ENCODE data around the gene SRRT.

SRRT gene

GRCh38 chr7:100855515-100855914, 19.4 kb upstream of the SRRT start:
- DNase-seq (ENCODE audit: low read depth in 2 of 2) = no peak

- DNase-seq (ENCODE audit: low read depth in 2 of 2) = no peak
Observed at GRCh38 chr7:100856871-100857282, 18.0 kb upstream of the SRRT start.

GRCh38 chr7:100859856-100860255, 15.0 kb upstream of the SRRT start:
- DNase-seq (ENCODE audit: low read depth in 2 of 2) = no peak

GRCh38 chr7:100860702-100861615, 13.9 kb upstream of the SRRT start:
- DNase-seq (ENCODE audit: low read depth in 2 of 2) = no peak

- no peak for DNase-seq (ENCODE audit: low read depth in 2 of 2)
Observed at GRCh38 chr7:100861616-100861985, 13.3 kb upstream of the SRRT start.

- DNase-seq (ENCODE audit: low read depth in 2 of 2) = no peak
Observed at GRCh38 chr7:100863406-100863950, 11.4 kb upstream of the SRRT start.

- DNase-seq (ENCODE audit: low read depth in 2 of 2) = no peak
Observed at GRCh38 chr7:100864263-100864845, 10.5 kb upstream of the SRRT start.

- DNase-seq (ENCODE audit: low read depth in 2 of 2) = no peak
Observed at GRCh38 chr7:100865372-100865911, 9.5 kb upstream of the SRRT start.

- DNase-seq (ENCODE audit: low read depth in 2 of 2) = no peak
Observed at GRCh38 chr7:100865938-100866728, 8.8 kb upstream of the SRRT start.

- no peak for DNase-seq (ENCODE audit: low read depth in 2 of 2)
Observed at GRCh38 chr7:100866729-100867039, 8.2 kb upstream of the SRRT start.

- DNase-seq (ENCODE audit: low read depth in 2 of 2) = peak; percentile 96
Observed at GRCh38 chr7:100867040-100867775, 7.7 kb upstream of the SRRT start, which contains the start of gene TRIP6. TSS of gene TRIP6 (plus strand) at chr7:100867387. CDS start at chr7:100867498, 111 bp downstream.

- DNase-seq (ENCODE audit: low read depth in 2 of 2) = no peak
Observed at GRCh38 chr7:100867776-100868485, 7.0 kb upstream of the SRRT start.

GRCh38 chr7:100873599-100874299, 1.2 kb upstream of the SRRT start:
- DNase-seq (ENCODE audit: low read depth in 2 of 2) = no peak

GRCh38 chr7:100874300-100874576, 665 bp upstream of the SRRT start:
- DNase-seq (ENCODE audit: low read depth in 2 of 2) = no peak

- no peak for DNase-seq (ENCODE audit: low read depth in 2 of 2)
Observed at GRCh38 chr7:100875356-100875751, 451 bp downstream of the SRRT start.

GRCh38 chr7:100878013-100878412, 3.1 kb downstream of the SRRT start:
- DNase-seq (ENCODE audit: low read depth in 2 of 2) = no peak

- no peak for DNase-seq (ENCODE audit: low read depth in 2 of 2)
Observed at GRCh38 chr7:100878685-100879084, 3.8 kb downstream of the SRRT start.

GRCh38 chr7:100879685-100880261, 4.9 kb downstream of the SRRT start:
- DNase-seq (ENCODE audit: low read depth in 2 of 2) = no peak

GRCh38 chr7:100880645-100881044, 5.7 kb downstream of the SRRT start:
- no peak for DNase-seq (ENCODE audit: low read depth in 2 of 2)

- DNase-seq (ENCODE audit: low read depth in 2 of 2) = no peak
Observed at GRCh38 chr7:100881136-100881535, 6.2 kb downstream of the SRRT start.
